ENCODE measurements around the gene CCDC81.
"Not testable (repeated sequence)": the region's sequence is repeated elsewhere in the genome, so short reads cannot be mapped to it uniquely, and the experiment has no call there.

Gene CCDC81

DNA sequence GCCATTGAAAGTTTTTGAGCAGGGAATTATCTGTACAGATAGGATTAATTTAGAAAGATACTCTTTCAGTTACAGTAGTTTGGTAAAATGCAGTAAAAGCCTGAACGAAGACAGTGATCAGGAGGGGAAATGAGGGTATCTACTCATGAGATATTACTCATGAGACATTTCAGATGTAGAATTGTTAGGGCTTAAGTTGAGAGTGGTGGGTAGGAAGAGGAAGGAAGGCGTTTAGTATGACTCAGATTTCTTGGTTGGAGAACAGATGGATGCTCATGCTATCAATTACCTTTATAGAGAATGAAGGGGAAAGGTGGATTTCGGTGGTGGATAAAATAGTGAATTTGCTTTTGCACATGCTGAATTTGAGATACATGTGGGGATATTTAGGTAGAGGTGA lies 15.8 kb downstream of the CCDC81 start:
- no peak for DNase-seq

DNA sequence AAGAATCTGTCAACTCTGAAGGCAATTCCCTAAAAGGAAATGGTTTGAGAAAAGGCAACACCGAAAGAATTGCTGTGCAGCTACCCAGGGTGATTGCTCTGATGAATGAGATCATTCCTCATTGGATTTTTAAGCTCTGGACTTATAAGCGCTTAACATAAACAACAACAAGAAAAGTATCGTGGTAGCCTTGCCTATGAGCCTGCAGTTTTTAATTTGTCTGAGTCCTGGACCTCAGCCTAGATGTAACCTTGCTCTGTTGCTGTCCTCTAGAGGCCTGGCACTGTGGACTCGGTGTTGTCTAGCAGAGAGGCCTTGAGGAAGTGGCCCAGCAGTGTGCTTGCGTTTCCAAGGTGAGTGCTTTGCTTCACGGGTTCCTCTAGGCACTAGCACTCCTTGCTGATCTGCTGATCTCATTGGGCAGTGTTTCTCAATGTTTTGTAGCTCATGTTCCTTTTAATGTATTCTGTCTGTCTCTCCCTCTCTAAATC lies 20.4 kb downstream of the CCDC81 start:
- no peak for DNase-seq

DNA sequence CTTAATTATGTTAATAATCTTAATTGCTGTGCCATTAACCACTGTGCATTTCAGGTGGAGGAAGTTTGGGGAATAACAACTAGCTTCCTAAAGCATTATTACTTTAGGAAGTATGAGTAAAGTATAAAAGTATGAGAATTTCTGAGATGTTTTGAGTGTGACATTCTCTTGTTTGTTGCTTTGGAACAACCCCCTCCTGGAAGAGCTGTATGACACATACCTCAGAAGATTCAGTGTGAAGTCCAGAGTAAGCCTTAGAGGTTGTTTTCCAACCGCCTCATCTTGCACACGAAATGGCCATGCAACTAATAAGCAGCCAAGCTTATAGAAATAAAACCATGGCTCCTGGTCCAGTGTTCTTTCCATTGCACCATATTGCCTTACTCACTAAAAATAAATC lies 21.7 kb downstream of the CCDC81 start:
- no peak for DNase-seq

DNA sequence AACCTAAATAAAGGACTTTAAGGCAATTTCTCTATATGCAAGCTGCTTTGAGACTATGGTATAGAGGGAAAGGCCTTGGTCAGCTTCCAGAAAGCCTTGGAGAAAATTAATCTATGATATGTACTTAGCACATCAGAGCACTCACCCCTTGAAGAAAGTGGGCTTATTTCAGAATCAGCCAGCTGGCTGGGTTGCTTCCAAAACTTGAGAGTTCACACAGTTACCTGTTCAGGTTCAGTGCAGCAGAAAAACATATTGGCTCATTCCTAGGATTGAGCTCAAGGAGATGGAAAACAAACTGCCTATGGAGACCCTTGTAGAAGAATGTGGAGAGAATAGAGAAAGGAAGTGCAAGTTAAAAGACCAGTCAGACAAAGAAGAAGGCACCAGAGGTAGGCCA lies 22.7 kb downstream of the CCDC81 start:
- no peak for DNase-seq

DNA sequence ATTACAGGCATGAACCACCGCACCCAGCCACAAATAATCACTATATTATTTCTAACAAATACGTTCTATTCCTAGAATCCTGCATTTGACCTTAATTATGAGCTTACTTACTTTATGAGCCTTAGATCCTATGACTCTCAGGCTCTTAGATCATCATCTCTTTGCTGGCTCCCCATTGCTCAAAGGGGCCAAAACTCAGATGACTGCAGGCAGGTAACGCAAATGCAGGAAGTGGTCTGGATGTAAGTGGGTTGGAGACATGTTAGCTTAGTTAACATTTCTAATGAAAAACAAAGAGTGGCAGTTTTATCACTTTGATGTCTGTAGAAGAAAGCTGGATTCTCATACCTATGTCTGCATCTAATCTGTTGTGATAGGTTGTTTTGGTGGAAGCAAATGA lies 23.4 kb downstream of the CCDC81 start:
- DNase-seq, result no peak

DNA sequence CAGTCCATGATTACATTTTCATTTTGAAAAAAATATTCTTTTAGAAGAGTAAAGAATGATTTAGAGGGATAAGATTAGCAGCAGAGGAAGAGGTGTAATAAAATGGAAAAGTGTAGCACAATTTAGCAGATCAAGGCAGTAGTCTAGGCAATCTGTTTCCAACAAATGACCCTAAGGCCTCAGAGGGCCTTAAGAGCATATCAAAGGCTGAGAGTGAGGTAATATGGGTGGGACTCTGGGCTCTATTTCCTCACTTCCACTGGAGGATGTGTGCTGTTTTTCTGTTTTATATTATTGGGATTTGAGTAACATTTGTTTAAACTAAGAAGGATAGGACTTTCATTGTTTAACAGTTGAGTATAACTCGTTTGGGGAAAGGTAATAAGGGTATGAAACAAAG lies 28.8 kb downstream of the CCDC81 start:
- no peak for DNase-seq

DNA sequence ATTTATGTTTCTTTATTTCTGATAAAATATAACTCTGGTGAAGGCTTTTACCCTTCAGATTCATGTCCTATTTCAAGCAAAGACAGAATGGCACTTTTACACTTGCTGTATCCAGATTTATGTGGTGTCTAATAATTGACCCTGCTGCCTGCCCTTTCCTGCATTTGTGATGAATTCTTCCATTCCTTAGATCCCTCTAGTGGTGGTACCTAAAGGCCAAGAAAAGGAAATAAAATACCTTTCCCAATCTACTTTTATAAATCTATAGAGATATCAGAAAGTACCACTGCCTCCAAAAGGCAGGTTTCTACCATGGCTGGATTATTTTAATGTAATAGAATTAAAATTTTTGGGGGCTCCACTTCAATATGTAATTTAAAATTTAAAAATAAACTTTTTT lies 34.2 kb downstream of the CCDC81 start:
- DNase-seq, result no peak

DNA sequence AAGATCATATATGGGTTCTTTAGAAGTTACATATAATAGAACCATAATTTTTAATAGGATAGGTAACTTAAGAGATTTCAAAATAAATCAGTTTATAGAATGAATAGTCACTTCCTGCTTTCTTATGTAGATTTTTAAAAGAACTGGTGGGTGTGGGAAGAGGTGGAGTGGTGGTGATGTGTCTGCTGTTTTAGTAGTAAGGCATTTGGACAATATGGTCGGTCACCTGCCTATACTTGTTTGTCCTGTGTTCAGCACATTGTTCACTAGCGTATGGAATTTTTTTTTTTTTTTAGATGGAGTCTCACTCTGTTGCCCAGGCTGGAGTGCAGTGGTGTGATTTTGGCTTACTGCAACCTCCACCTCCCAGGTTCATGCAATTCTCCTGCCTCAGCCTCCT lies 39.3 kb downstream of the CCDC81 start:
- no peak for DNase-seq

DNA sequence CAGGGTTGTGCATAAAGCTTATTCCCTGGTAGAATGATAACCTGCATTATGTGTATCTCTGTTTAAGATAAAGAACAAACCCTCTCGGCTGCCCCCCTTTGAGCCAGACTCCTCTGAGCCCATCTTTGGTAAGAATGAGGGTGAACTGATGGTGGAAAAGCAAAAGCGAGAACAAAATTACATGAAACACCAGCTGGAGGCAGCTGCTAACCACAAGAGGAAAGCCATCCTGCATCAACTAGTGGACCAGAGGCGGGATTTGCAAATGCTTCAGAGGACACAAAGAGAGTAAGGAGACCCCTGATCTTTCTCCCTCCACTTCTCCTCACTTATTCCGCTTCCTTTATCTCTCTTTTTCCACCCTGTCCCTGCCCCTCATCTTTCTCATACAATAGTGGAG lies 40.3 kb downstream of the CCDC81 start:
- no peak for DNase-seq

DNA sequence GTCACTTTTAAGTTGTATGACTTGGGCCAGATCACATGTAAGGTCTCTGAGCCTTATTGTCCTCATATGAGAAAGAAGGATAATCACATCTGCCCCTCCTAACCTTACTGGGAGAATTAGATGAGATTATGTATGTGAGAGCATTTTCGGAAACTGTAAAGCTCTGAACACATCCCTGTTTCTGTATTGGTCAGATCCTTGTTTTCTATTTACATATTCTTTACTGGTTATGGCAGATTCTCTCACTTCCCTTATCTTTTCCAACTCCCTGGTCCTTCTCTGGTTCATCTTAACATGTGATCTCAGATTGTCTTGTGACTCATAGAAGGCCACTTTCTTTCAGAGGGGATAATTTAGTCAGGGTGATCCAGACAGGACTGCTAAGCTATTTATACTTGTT lies 41.8 kb downstream of the CCDC81 start:
- DNase-seq, result no peak

DNA sequence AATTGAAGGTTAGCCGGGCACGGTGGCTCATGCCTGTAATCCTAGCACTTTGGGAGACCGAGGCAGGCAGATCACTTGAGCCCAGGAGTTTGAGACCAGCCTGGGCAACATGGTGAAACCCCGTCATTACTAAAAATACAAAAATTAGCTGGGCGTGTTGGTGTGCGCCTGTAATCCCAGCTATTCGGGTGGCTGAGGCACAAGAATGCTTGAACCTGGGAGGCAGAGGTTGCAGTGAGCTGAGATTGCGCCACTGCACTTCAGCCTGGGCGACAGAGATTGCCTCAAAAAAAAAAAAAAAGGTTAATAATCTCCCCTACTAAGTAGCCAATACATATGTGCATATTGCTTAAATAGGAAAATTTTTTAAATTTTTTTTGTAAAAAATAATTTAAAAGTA lies 42.3 kb downstream of the CCDC81 start:
- DNase-seq, result not testable (repeated sequence)

DNA sequence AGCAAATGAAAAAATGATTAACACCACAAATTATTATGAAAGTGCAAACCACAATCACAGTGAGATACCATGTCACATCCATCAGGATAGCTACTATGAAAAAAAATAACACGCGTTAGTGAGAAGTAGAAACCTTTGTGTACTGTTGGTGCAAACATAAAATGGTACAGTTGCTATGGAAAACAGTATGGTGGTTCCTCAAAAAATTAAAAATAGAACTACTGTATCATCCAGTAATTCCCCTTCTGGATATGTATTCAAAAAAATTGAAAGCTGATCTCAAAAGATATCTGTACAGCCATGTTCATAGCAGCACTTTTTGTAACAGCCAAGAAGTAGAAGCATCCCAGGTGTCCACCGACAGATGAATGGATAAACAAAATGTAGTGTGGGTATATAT lies 43.4 kb downstream of the CCDC81 start:
- no peak for DNase-seq

DNA sequence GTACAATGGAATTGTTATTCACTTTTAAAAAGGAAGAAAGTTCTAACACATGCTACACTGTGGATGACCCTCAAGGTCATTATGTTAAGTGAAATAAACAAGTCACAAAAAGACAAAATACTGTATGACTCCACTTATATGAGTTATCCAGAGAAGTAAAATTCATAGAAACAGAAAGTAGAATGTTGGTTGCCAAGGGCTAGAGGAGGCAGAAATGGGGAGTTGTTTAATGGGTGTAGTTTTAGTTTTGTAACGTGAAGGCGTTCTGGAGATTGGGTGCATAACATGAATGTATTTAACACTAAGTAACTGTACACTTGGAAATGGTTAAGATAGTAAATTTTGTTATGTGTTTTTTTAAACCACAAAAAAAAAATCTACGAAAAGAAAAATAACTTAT lies 43.8 kb downstream of the CCDC81 start:
- DNase-seq, result no peak

DNA sequence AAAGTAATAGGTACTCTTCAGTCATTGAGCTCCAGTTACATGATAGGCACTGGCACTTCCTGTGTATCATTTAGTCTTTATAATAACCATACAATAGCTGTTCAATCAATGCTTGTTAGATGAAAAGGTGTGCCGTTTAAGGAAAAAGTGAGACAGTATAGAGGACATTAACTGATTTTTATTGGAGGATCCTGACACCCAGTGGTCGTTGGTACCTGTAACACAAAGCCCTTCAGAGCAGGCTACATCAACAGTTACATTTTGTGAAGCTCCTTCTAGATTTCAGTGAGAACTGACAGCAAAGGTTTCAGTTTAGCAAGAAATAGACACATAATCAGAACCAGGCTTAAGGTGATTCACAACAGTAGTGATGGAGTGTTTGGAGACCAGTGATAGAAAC lies 44.2 kb downstream of the CCDC81 start:
- no peak for DNase-seq

DNA sequence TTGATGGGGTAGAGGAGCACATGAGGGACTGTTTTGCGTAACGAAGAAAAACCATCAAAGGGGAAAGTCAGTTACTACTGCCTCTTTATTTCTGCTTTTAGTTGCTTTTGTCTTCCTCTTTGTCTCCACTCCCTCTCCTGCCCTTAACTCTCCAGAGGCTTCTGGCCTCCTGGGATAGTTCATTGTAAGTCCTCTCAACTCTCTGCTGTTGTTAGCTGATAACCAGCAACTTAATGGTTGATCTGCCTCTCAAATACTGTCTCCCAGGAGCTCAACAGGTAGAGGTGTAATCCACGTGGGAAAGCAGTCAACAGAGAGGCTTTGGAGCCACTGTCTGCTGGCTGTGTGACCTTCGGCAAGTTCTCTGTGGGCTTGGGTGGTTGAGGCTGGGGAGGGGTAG lies 47.3 kb downstream of the CCDC81 start:
- DNase-seq, result no peak

DNA sequence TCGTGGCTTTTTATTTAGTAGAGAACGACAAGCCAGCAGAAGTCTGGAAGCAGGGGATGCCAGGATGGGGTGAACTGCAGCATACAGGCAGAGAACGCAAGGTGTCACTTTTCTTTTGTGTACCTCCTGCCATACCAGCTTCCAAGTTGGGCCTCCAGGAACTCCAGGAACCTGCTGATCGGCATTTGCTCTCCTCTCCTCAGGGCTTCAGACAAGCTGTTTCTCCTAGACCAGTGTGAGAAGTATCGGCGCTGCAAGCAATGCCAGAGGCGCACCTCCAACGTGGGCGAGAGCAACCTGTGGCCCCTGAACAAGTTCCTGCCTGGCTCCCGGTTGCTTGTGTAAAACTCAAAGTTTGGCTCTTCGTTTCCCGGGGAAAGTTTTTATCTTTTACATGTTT lies 47.7 kb downstream of the CCDC81 start:
- no peak for DNase-seq

DNA sequence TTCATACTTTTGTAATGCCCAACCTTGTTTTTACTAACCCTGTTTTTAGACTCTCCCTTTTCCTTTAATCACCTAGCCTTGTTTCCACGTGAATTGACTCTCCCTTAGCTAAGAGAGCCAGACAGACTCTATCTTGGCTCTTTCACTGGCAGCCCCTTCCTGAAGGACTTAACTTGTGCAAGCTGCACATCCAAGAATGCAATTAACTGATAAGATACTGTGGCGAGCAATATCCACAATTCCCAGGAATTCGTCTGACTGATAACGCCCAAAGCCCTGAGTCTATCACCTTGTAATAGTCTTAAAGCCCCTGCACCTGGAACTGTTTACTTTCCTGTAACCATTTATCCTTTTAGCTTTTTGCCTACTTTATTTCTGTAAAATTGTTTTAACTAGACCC lies 48.8 kb downstream of the CCDC81 start:
- not testable (repeated sequence) for DNase-seq

DNA sequence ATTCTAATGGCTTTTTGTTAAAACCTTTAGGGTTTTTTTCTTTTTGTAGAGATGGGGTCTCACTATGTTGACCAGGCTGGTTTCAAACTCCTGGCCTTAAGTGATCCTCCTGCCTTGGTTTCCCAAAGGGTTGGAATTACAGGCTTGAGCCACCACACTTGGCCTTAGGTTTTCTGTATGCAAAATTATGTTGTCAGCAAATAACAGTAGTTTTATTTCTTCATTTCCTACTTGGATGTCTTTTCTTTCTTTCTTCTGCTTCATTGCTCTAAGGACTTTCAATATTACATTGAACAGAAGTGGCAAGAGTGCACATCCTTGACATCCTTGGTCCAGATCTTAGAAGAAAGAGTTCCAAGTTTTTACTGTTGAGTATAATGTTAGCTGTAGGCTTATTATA lies 52.8 kb downstream of the CCDC81 start:
- no peak for DNase-seq

DNA sequence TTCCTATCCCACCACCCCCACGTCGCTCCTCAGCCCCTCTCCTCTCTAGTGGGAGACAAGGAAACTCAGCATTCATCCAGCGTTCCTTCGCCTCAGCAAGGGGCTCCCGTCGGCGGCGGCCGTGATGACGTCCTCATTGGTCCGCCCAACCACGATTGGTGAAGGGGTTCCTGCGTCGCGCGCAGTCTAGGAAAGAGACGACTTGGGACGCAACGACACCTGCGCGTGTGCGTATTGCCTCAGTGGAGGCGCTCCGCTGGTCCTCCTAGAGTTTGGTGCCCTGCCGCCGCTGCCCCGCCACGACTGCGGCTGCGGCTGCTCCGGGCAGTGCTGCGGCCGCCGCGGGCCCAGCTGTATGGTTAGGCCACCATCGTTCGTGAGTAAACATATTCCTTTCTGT lies 56.6 kb downstream of the CCDC81 start:
- no peak for DNase-seq

DNA sequence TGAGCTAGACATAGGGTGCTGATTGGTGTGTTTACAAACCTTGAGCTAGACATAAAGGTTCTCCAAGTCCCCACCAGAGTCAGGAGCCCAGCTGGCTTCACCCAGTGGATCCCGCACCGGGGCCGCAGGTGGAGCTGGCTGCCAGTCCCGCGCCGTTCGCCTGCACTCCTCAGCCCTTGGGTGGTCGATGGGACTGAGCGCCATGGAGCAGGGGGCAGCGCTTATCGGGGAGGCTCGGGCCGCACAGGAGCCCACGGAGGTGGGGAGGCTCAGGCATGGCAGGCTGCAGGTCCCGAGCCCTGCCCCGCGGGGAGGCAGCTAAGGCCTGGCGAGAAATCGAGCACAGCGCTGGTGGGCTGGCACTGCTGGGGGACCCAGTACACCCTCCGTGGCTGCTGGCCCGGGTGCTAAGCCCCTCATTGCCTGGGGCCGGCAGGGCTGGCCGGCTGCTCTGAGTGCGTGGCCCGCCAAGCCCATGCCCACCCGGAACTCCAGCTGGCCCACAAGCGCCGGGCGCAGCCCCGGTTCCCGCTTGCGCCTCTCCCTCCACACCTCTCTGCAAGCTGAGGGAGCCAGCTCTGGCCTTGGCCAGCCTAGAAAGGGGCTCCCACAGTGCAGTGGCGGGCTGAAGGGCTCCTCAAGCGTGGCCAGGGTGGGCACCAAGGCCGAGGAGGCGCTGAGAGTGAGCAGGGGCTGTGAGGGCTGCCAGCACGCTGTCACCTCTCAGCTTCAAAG lies 58.8 kb downstream of the CCDC81 start:
- DNase-seq, result not testable (repeated sequence)

DNA sequence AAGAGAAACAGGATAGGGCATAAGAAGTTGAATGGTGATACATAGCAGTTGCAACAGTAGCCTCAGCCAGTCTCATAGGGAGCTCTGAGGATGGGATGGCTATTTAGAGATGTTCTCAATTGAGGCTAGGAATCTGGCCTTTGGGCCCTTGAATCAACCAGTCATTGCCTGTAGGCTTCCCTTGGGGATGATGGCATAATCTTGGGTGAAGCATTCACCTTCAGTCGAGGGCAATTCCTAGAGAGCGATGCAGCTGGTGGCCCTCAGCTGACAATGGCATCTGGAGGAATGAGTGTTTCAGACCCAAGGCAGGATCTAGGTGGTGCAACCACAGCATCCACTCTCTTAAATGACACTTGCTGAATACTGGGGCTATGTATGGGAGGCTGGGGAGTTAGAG lies 61.0 kb downstream of the CCDC81 start:
- no peak for DNase-seq

DNA sequence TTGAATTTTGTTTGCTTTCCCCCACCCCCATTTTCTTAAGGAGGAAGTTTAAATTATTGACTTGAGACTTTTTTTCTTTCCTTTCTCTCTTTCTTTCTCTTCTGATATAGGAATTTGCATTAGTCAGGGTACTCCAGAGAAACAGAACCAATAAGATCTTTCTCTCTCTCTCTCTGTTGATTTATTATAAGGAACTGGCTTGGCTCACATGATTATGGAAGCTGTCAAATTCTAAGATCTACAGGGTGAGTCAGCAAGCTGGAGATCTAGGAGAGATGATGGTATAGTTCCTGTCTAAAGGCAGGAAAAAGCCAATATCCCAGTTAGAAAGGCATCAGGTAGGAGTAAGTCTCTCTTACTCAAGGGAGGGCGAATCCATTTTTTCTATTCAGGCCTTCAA lies 64.0 kb downstream of the CCDC81 start:
- no peak for DNase-seq

DNA sequence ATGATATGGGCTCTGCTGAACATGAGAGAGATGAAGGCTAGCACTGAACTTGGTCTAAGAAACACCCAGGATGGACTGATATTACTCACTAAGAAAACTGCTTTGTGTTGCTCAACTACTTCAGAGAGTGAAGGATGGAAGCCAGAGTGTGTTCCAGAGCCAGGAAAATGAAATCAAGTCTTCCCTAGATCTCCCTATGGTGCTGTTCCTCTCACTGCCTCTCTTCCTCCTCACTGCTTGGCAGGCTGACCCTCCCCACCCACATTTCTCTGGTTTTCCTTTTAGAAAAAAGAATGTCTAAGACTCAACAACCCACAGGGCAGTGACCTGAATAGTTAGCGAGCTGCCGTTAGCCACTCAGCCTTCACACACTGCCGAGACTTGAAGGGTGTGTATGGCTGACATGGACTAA lies 65.6 kb downstream of the CCDC81 start:
- no peak for DNase-seq

DNA sequence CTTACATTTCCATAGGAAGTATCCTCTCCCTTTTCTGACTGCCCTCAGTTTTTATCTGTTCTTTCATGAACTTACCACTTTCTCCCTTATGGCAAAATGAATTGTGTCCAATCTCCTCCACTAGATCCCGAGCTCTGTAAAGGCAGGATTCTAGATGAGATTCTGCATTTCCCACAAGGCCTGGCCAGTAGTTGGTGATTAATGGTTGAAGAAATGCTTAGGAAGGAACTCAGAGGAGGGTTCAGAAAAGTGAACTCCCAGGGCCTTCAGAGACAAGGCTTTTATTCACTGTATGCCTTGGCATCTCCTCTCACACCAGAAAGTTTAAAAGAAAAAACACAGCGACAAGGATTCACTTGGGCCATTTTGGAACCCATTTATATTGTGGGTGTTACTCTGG lies 66.2 kb downstream of the CCDC81 start:
- DNase-seq, result no peak

DNA sequence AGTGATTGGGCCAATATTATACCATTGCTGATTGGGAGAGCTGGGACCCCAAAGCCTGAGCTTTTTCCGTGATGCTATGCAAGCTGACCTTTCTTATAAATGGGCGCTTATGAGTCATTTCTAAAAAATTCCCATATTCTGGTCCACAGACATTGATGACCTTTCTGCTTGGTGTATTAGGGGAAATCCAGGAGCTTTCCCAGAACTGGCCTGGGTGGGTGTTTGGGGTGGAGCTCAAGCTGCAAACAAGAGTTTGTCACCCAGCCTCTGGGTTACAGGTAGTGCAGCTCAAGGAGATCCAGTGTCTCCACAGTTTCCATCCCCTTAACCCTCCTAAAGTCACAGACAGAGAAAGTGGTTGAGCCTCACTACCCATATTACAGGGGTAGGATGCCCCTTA lies 67.7 kb downstream of the CCDC81 start:
- DNase-seq, result no peak

DNA sequence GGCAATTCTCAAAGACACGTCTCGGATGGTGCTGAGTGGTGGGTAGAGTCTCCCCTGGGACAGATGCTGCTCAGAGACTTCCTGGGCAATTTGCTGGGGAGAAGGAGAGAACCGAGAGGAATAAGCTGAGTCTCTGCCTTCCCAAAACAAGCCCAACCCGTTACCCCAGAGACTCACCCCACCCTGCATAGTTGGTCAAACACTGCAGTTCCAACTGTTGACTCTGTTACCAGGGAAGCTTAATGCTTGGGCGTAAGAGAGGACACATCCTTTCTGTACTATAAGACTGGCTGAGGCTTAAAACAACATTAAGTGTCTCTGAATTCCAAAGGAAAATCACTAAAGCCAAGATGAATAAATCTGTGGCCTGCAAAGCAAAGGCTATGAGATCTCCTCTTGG lies 68.1 kb downstream of the CCDC81 start:
- DNase-seq, result no peak
